HG03066 (cell line): Measurements from ENCODE around the gene FAM169A.
A peak's percentile ranks its signal among the peaks of the same experiment; 100 is the strongest.
"Not testable (repeated sequence)": the region's sequence is repeated elsewhere in the genome, so short reads cannot be mapped to it uniquely, and the experiment has no call there.

ENCODE experiments used
- ATAC-seq: cut with Tn5 transposase; IDR thresholded peaks from one replicate; pipeline ENCODE4 v1.9.1; 2021; ENCODE audit warnings: low read depth; ENCODE audit not compliant: unreplicated experiment

Gene FAM169A

GRCh38 chr5:74801941-74802340, 64.2 kb downstream of the FAM169A start:
- no peak for ATAC-seq

GRCh38 chr5:74801197-74801596, 65.0 kb downstream of the FAM169A start:
- no peak for ATAC-seq

DNA sequence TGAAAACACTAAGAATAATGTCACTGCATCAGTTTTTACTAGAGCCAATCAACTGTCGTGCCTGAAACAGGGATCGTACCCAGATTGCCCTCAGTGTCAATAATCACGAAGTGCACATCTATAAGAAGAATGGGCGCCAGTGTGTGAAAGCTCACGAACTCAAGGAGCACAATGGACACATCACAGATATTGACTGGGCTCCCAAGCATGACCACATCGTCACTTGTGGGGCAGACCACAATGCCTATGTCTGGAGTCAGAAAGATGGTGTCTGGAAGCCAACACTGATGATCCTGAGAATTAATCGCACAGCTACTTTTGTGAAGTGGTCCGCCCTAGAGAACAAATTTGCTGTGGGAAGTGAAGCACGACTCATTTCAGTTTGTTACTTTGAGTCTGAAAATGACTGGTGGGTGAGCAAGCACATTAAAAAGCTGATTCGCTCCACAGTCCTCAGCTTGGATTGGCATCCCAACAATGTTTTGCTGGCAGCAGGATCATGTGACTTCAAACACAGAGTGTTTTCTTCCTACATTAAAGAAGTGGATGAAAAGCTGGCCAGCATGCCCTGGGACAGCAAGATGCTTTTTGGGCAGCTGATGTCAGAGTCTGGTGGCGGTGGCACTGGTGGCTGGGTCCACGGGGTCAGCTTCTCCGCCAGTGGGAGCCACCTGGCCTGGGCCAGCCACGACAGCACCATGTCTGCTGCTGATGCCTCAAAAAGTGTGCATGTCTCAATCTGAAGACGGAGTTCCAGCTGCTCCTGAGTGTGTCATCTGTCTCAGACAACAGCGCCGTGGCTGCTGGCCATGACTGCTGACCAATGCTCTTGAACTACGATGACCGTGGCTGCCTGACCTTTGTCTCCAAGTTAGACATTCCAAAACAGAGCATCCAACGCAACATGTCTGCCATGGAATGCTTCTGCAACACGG, 66.9 kb downstream of the FAM169A start:
- no peak for ATAC-seq

DNA sequence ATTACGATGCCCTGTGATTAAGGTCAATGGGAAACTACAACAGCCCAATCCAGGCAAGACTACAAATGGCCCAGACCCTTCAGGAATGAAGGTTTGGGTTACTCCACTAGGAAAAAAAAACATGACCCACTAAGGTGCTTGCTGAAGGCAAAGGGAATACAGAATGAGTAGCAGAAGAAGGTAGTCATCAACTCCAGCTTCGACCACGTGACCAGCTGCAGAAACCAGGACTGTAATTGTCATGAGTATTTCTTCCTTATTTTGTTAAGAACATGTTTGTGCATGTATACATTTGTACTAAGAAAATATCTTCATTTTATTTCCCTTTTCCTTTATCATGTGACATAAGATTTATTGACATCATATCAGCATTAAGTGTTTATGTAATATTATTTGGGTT, 74.5 kb downstream of the FAM169A start:
- not testable (repeated sequence) for ATAC-seq

DNA sequence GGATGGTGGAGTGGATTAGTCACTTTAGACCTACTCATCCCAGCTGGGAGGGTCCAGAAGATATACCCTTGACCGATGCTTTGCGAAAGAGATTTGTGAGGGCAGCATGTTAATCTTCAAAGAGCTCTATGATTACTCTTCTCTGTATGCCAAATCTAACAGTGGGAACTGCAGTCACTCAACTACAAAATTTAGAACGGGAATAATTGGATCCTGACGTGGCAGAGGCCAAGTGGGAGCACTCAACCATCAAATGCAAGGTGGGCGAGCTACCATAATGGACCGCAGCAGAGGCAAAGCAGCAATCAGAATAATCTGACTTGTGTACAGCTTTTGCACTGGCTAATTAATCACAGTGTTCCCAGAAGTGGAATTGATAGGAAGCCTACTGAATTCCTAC, 78.8 kb downstream of the FAM169A start:
- ATAC-seq, result no peak

- ATAC-seq, result no peak
These were observed 79.3 kb downstream of the FAM169A start for GRCh38 chr5:74786851-74787250.

- no peak for ATAC-seq
These were observed 87.6 kb downstream of the FAM169A start for GRCh38 chr5:74778609-74779008.

DNA sequence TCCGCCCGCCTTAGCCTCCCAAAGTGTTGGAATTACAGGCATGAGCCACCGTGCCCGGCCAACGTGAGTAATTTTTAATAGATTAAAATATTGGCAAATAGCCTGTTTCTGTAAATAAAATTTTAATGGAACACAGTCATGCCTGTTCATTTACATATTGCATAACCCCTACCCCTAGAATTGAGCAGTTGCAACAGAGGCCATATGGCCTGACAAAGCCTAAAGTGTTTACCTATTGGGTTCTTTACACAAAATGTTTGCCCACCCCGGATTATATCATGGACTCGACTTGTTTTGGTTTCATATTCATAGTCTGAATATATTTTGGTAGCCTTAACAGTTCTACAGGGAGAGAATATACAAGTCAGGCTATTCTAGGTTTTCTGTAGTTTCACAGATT, 93.8 kb downstream of the FAM169A start:
- ATAC-seq, result no peak

DNA sequence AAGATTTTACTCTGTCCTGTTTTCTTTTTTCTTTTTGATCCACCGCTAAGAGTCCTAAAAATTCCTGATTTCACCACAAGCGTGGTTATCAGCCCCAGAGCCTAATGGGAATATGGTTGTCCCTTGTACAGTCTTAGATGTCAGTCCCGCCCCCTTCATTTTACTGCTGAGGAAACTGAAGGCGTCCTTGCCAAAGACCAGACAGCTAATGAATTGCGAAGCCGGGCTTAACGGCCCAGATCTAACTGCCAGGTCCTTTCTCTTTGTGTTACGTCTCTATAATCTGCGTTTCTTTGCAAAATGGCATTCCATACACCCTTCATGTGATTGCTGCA, 98.6 kb downstream of the FAM169A start:
- ATAC-seq, result peak; percentile 16

DNA sequence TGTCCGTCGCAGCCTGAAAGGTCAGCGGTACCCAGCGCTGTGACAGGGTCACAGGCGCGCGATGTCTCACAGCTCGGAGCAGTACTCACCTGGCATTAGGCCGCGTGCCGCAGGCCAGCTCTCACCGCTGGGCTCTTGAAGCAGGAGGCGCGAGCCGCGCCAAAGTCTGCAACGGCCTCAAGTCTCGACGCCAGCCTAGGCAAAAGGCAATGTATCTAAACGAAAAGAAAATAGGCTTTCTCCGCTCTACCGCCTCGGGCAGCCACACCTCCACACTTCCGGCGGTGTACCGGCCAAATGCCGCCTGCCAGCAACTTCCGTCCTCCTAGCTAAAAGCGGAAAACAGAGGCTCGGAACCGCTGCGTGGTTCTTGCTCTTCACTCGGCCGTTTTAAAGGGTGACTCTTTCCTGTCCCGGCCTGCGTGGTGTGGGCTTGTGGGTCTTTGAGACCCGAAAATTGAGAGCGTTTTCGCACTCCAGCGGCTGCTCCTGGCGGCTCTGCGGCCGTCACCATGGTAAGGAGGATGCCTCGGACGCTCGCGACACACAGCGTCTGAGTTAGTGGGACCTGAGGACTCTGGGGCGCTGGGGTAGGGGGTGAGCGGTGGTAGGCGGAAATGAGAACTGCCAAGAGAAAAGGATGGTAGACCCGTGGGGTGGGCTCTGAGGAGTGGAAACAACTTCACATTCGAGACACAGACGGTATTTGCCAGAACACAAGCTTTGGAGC, 99.2 kb downstream of the FAM169A start, which contains the start of the genes GFM2 and NSA2:
GFM2 (minus strand) TSS at position 269 of the 730 bp plus-strand sequence. CDS start 3,375 bp downstream, outside the sequence.
NSA2 (plus strand) TSS at position 401 of the 730 bp plus-strand sequence; CDS start at position 513, 112 bp downstream.
- ATAC-seq, result peak; percentile 86

- peak; percentile 43 for ATAC-seq
These were observed 99.8 kb downstream of the FAM169A start for GRCh38 chr5:74766418-74766848.

GRCh38 chr5:74765929-74766328, 100.3 kb downstream of the FAM169A start:
- ATAC-seq, result no peak

- ATAC-seq, result no peak
These were observed 101.0 kb downstream of the FAM169A start for GRCh38 chr5:74765201-74765600.

- no peak for ATAC-seq
These were observed 102.7 kb downstream of the FAM169A start for GRCh38 chr5:74763504-74763903.

DNA sequence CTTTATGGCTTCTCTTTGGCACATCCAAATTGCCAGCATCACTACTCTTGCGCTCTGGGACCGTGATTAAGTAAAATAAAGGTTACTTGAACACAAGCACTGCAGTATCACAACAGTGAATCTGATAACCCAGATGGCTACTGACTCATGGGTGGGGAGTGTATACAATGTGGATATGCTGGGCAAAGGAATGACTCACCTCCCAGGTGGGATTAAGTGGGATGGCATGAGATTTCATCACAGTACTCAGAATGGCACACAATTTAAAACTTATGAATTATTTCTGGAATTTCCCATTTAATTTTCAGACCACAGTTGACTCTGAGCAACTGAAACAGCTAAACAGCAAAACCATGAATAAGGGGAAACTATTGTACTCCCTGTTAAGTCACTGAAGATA, 103.6 kb downstream of the FAM169A start:
- ATAC-seq, result no peak

- ATAC-seq, result no peak
These were observed 104.9 kb downstream of the FAM169A start for GRCh38 chr5:74761241-74761640.

GRCh38 chr5:74748742-74749141, 117.4 kb downstream of the FAM169A start:
- ATAC-seq, result not testable (repeated sequence)

DNA sequence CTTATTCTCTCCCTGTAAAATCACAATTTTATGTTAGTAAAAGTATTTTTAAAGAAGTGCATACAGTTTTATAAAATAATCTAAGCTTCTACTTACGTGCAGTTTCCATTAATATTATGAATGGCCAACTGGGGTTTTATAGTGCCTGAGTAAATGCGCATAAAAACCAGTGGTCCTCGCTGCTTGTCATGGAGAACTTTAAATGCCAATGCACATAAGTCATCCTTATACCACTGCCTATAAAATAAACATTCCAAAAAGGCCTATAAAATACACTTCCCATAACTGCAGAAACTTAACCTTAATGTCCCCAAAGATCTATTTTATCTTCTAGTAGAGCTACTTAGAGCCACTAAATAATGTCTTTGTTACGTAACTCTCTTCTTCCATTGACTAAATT, 127.8 kb downstream of the FAM169A start:
- no peak for ATAC-seq

DNA sequence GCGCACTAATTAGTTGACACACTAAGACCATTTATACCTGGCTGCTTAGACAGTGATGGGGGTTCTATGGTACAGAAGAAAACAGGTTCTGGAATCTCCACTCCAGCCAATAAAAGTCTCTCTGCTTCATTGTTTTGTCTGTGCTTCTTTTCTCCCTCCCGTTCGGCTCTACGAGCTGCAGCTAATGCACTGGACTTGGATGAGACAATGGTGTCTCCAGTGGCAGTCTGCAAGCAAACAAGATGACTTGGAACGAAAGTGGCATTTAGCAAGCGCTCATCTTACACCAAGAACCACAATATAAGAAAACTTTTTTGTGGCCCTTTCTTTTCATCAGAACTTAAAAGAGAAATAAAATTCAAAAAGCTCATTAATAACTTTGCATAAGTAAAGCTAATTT, 129.4 kb downstream of the FAM169A start:
- ATAC-seq, result no peak
